ENCODE measurements around the gene POGLUT3. TPM values are rescaled to one million over a fixed set of nuclear protein-coding genes. Genes with fewer than 3 reads are reported as not detected.

The POGLUT3 gene
- total and polyA plus RNA-seq, 2 of the 8 experiments (the other 6 are each of a cell fraction or from before 2014, with no cell fraction given) = 4.7 to 17.4 TPM

GRCh38 chr11:108525161-108525560 is 27.0 kb upstream of the POGLUT3 start:
- Histone ChIP-seq H3K79me1 (ENCODE audit: low read depth, low read length) (no peaks in the 10 kb centered on the region), H3K14ac (ENCODE audit: insufficient read length) (no peak overlapping the region), H3K79me2 (ENCODE audit: control insufficient read depth in 1 of 2, insufficient read depth in 2 of 2, low read length in 2 of 2) (no peaks in the 10 kb centered on the region), H4K5ac (ENCODE audit: insufficient read length, low read depth, low read length) (no peak overlapping the region), H2BK5ac (ENCODE audit: low read depth, low read length) (no peak overlapping the region), H4K20me1 (replicated peaks in 1 of 2; ENCODE audit: control insufficient read depth in 1 of 2, insufficient read depth in 2 of 2, low read length in 2 of 2) (no peaks in the 10 kb centered on the region), H3K27ac (ENCODE audit: low read depth, low read length) (no peak overlapping the region), H3K36me3 (ENCODE audit: control insufficient read depth in 2 of 4, insufficient read depth in 4 of 4, low read length in 3 of 4) (no peaks in the 10 kb centered on the region; a peak in 1 of 8 replicates), H3K27me3 (replicated peaks in 1 of 4; ENCODE audit: control insufficient read depth in 3 of 4, extremely low read depth in 1 of 4, insufficient read depth in 3 of 4, low read length in 3 of 4) (no peaks in the 10 kb centered on the region), H2BK120ac (replicated peaks; ENCODE audit: low read depth, low read length) (no peak overlapping the region), H2AK5ac (ENCODE audit: low read depth, low read length) (no peak overlapping the region), H2AFZ (ENCODE audit: low read length) (no peak overlapping the region), H3K4me2 (ENCODE audit: insufficient read depth in 1 of 2, low read depth in 2 of 2, low read length in 2 of 2) (no peak overlapping the region), H2BK15ac (ENCODE audit: low read length) (no peak overlapping the region), H2BK12ac (ENCODE audit: low read depth, low read length) (no peak overlapping the region), H2BK20ac (ENCODE audit: low read length) (no peak overlapping the region), H4K8ac (ENCODE audit: extremely low read depth, insufficient read depth, low read length) (no peak overlapping the region), H3K9ac (replicated peaks in 1 of 4; ENCODE audit: extremely low read depth in 1 of 4, low read depth in 3 of 4, low read length in 3 of 4) (no peak overlapping the region), H3K18ac (ENCODE audit: extremely low read depth, low read length) (no peak overlapping the region), H3K9me3 (ENCODE audit: insufficient read depth in 2 of 2, low read depth in 1 of 2, low read length in 1 of 2) (no peaks in the 10 kb centered on the region), H3K23me2 (ENCODE audit: low read depth, low read length) (no peaks in the 10 kb centered on the region), H3K4ac (replicated peaks; ENCODE audit: insufficient read length, low read depth, low read length) (no peak overlapping the region), H3K4me3 (ENCODE audit: extremely low read depth in 1 of 4, insufficient read depth in 2 of 4, low read depth in 3 of 4, low read length in 4 of 4) (no peak overlapping the region), H4K91ac (replicated peaks; ENCODE audit: insufficient read length, low read length) (no peak overlapping the region), H3K4me1 (replicated peaks in 1 of 4; ENCODE audit: control insufficient read depth in 3 of 4, insufficient read depth in 4 of 4, low read length in 3 of 4) (no peaks in the 10 kb centered on the region), H3K23ac (ENCODE audit: insufficient read length) (no peak overlapping the region), H3K56ac (replicated peaks; ENCODE audit: insufficient read length, low read depth, low read length) (no peak overlapping the region)
- DNase-seq (ENCODE audit: low read depth in 1 of 2, low spot score in 2 of 2) = no peak
- POLR2A ChIA-PET (ENCODE audit: partially characterized antibody) = interaction anchor here (1.3 kb wide), 1 partner anchor 27 kb away, joined by 3 read pairs; the partner anchor contains the start of gene POGLUT3
- WGBS, 2 experiments (ENCODE audit: extremely low coverage in 1 of 2, insufficient coverage in 1 of 2, insufficient read length in 1 of 2, insufficient replicate concordance in 2 of 2, low coverage in 1 of 2, low lambda C conversion rate in 2 of 2, missing lambda C conversion rate in 1 of 2) = 100% methylated on average over 1 of the region's 1 CpG; no CpG with 5 or more reads in 1 of the 2 experiments
- CTCF ChIA-PET (ENCODE audit: partially characterized antibody) = interaction anchor here (0.8 to 1.4 kb wide), 3 partner anchors 19 to 125 kb away, joined by 3 to 5 read pairs (median 4); no protein-coding TSS in a partner anchor
- FAIRE-seq = no peak
- no peak for TF ChIP-seq RBBP5 (IDR thresholded peaks at IDR 0.05; ENCODE audit: borderline replicate concordance, low read depth, low read length)
- no peak for TF ChIP-seq ASH2L (IDR thresholded peaks at IDR 0.05; ENCODE audit: low read length)
- TF ChIP-seq BACH1 (IDR thresholded peaks at IDR 0.05; ENCODE audit: low read length) = no peak
- TF ChIP-seq GTF2F1 (IDR thresholded peaks at IDR 0.05; ENCODE audit: borderline replicate concordance, low read depth, low read length) = no peak
- TF ChIP-seq BCL11A (IDR thresholded peaks at IDR 0.05; ENCODE audit: low read depth in 2 of 2, low read length in 2 of 2) = no peak
- TF ChIP-seq CTBP2 (IDR thresholded peaks at IDR 0.05; ENCODE audit: borderline replicate concordance, insufficient read depth, insufficient read length, low read length) = no peak
- no peak for TF ChIP-seq POLR2AphosphoS5 (IDR thresholded peaks at IDR 0.05; ENCODE audit: low read depth, low read length)
- TF ChIP-seq SP1 (IDR thresholded peaks at IDR 0.05; ENCODE audit: low read depth, low read length) = no peak
- TF ChIP-seq SRF (IDR thresholded peaks at IDR 0.05; ENCODE audit: low read depth, low read length) = no peak
- TF ChIP-seq FOSL1 (IDR thresholded peaks at IDR 0.05; ENCODE audit: insufficient read depth, low read depth, low read length) = no peak
- TF ChIP-seq SIRT6 (IDR thresholded peaks at IDR 0.05; ENCODE audit: low read length) = no peak
- TF ChIP-seq USF2 (IDR thresholded peaks at IDR 0.05; ENCODE audit: low read length) = no peak
- no peak for TF ChIP-seq EZH2 (IDR thresholded peaks at IDR 0.05; ENCODE audit: low read depth, low read length, severe bottlenecking)
- no peak for TF ChIP-seq CBX8 (IDR thresholded peaks at IDR 0.05; ENCODE audit: borderline replicate concordance, low read depth, low read length)
